Testis (tissue), 3 donors: Measurements from ENCODE around the gene EML2. TPM values are rescaled to one million over a fixed set of nuclear protein-coding genes. Genes with fewer than 3 reads are reported as not detected.

Experiments
- DNase-seq: peaks from one replicate; pipeline ENCODE4 v3.0.0-alpha.2; 2019
- H3K27ac ChIP-seq, 2 donors: fragments of 200-600 bp; sonication (generic); one replicate each; pipeline ENCODE4 v1.5.1; 2019
- H3K27me3 ChIP-seq: fragments of 200-600 bp; sonication (generic); one replicate; pipeline ENCODE4 v1.5.1; 2019
- H3K36me3 ChIP-seq: fragments of 200-600 bp; sonication (generic); one replicate; pipeline ENCODE4 v1.5.1; 2017; ENCODE audit warnings: low read depth; ENCODE audit errors: missing control alignments
- H3K4me1 ChIP-seq: fragments of 200-600 bp; sonication (generic); one replicate; pipeline ENCODE4 v1.5.1; 2019
- H3K4me3 ChIP-seq, 2 donors: fragments of 200-600 bp; sonication (generic); one replicate each; pipeline ENCODE4 v1.5.1; 2017 to 2019
- H3K9me3 ChIP-seq: fragments of 200-600 bp; sonication (generic); one replicate; pipeline ENCODE4 v1.5.1; 2017
- CTCF ChIP-seq, 3 experiments: fragments of 450-650 bp in 2 of 3; fragments of 200-600 bp in 1 of 3; sonication (generic) in 1 of 3; IDR thresholded peaks; one replicate each; pipeline ENCODE4 v1.5.1; 2016 to 2019; ENCODE audit warnings: antibody characterized with exemption in 3 of 3, mild to moderate bottlenecking in 2 of 3, moderate library complexity in 1 of 3
- POLR2A ChIP-seq: fragments of 450-650 bp; IDR thresholded peaks from one replicate; pipeline ENCODE4 v1.6.1; 2017; ENCODE audit warnings: antibody characterized with exemption, mild to moderate bottlenecking, moderate library complexity
- WGBS, 2 donors: methylation state at CpG; one replicate each; pipeline ENCODE4 v1.1.5; 2018; 5-methylcytosine and 5-hydroxymethylcytosine counted together
- intact Hi-C: fragments of 100-400 bp; cut with DNase I; formaldehyde crosslinking; loops from one replicate; pipeline ENCODE4 v1.15.1; 2023; ENCODE audit warnings: low total_unique reads
- polyA plus RNA-seq: library from polyadenylated mRNA; stranded (reverse); fragments of 350-450 nt; fragmentation: Illumina TruSeq; extraction: RNeasy Lipid Tissue Mini Kit (QIAGEN cat#74804); gene quantifications from one replicate; pipeline ENCODE4 v1.2.3, GENCODE V29; 2014; ENCODE audit warnings: low read depth, low replicate concordance; ENCODE audit not compliant: insufficient read depth
- total RNA-seq, 2 donors: library from RNA; depleted of rRNA; stranded (reverse); fragments of >200 nt; gene quantifications; one replicate each; pipeline ENCODE4 v1.2.3, GENCODE V29; 2016

EML2 gene
- total and polyA plus RNA-seq, 3 donors from 2014 or later = 28.5 to 48.4 (median 36.3) TPM

- H3K27me3 ChIP-seq = no peaks in the 10 kb centered on the region
- H3K4me3 ChIP-seq = peak overlapping the region in 1 of 2 donors; percentile 11
Observed at GRCh38 chr19:45601115-45601514, 38.1 kb downstream of the EML2 start.

GRCh38 chr19:45600340-45600885 is 38.8 kb downstream of the EML2 start:
- H3K27me3 ChIP-seq = no peaks in the 10 kb centered on the region
- TF ChIP-seq POLR2A (no peak), CTCF (IDR thresholded peaks at IDR 0.05) (no peak)
- no peaks in the 10 kb centered on the region for H3K9me3 ChIP-seq
- peaks cover 3% of the 10 kb centered on the region for H3K4me1 ChIP-seq
- H3K27ac ChIP-seq = no peak overlapping the region
- H3K36me3 ChIP-seq = no peaks in the 10 kb centered on the region
- WGBS, 2 donors = 49 to 52% methylated on average over 5 of the region's 5 CpGs
- no peak for DNase-seq
- no peak overlapping the region for H3K4me3 ChIP-seq
- intact Hi-C loops = no loop called here

More at GRCh38 chr19:45601115-45601514, 38.1 kb downstream of the EML2 start:
- Histone ChIP-seq H3K27ac (no peak overlapping the region), H3K4me1 (peaks cover 3% of the 10 kb centered on the region), H3K36me3 (no peaks in the 10 kb centered on the region), H3K9me3 (no peaks in the 10 kb centered on the region)
- WGBS, 2 donors = 19 to 21% methylated on average over 10 of the region's 10 CpGs
- TF ChIP-seq POLR2A (no peak), CTCF (IDR thresholded peaks at IDR 0.05) (no peak)
- intact Hi-C loops = no loop called here
- DNase-seq = no peak

- peaks cover 3% of the 10 kb centered on the region for H3K4me1 ChIP-seq
- 39% methylated on average over 9 to 13 of the region's 13 CpGs for WGBS, 2 donors
- H3K4me3 ChIP-seq = no peak overlapping the region
- no peak overlapping the region for H3K27ac ChIP-seq
- intact Hi-C loops = no loop called here
- no peak for DNase-seq
- no peaks in the 10 kb centered on the region for H3K9me3 ChIP-seq
- no peaks in the 10 kb centered on the region for H3K36me3 ChIP-seq
- TF ChIP-seq CTCF (IDR thresholded peaks at IDR 0.05) = no peak
- TF ChIP-seq POLR2A = no peak
- H3K27me3 ChIP-seq = no peaks in the 10 kb centered on the region
Observed at GRCh38 chr19:45599286-45599685, 39.9 kb downstream of the EML2 start.

GRCh38 chr19:45598267-45599001 is 40.8 kb downstream of the EML2 start:
- H3K9me3 ChIP-seq = no peaks in the 10 kb centered on the region
- 28 to 30% methylated on average over 20 to 22 of the region's 22 CpGs for WGBS, 2 donors
- intact Hi-C loops = no loop called here
- peaks cover 3% of the 10 kb centered on the region for H3K4me1 ChIP-seq
- H3K4me3 ChIP-seq = no peak overlapping the region
- no peaks in the 10 kb centered on the region for H3K27me3 ChIP-seq
- no peak for DNase-seq
- H3K27ac ChIP-seq = no peak overlapping the region
- TF ChIP-seq CTCF (IDR thresholded peaks at IDR 0.05) (no peak), POLR2A (no peak)
- H3K36me3 ChIP-seq = no peaks in the 10 kb centered on the region
